Measurements from ENCODE around the gene MRPL36.
A peak's percentile ranks its signal among the peaks of the same experiment; 100 is the strongest.
"Not testable (repeated sequence)": the region's sequence is repeated elsewhere in the genome, so short reads cannot be mapped to it uniquely, and the experiment has no call there.

MRPL36 gene

DNA sequence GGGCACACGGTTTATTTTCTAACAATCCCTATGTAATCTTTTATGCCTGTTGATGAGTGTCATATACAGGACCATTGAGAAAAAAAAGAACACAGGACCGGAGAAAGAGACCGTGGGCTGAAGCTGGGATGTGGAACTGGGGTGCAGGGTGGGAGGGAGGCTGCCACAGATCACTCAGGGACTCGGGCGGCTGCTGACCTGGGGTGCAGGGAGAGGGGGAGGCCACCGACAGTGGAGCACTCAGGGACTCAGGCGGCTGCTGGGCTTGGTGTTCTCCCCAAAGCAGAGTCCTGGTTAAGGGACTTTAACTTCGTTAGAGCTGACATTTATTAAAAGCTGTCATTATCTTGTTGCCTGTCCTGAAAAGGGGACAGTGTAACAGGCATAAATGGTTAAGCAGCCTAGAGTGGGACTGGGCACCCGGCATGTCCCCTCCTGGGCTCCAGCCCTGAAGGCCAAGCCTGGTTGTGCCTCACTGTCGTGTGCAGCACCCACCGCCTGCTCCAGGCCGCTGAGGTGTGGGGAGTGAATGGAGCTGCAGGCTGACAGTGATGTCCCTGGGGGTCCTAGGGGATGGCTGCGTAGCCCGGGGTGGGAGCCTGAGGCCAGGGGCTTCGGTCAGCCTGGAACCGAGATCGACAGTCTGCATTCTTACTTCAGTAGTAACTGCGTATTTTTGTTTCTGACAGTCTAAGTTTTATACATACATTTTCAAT lies 15.6 kb upstream of the MRPL36 start:
- no peak for DNase-seq (ENCODE audit: low spot score)

DNA sequence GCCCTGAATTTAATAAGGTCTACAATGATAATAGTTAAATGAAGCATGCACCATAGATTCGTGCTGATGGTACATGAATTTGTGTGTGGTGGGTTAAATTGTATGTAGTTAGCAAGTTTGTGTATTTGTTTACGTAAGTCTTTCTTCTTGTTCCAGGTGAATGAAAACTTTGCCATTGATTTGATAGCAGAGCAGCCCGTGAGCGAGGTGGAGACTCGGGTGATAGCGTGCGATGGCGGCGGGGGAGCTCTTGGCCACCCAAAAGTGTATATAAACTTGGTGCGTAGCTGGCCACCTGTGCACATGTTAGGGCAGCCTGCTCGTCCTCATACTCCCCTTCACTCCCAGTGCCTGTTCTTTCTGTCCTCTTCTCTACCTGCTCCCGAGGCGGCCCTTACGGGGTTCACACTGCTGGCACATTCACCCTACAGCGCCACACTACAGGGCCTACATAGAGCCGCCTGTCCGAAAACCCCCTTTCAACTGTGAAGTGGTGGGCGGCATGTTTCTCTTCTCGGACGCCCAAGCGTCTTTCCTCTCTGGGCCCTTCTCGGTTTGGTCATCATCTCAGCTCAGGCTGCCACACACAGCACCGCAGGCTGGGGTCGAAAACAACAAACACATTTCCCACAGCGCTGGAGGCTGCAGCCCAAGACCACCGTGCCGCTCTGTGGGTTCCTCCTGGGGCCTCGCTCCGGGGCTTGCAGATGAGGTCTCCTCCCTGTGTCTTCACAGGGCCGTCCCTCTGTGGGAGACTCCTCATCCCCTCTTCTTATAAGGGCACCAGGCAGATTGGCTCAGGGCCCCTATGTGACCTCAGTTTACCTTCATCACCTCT lies 14.8 kb upstream of the MRPL36 start:
- no peak for DNase-seq (ENCODE audit: low spot score)

GRCh38 chr5:1810581-1811101 lies 11.0 kb upstream of the MRPL36 start:
- DNase-seq (ENCODE audit: low spot score), result no peak

DNA sequence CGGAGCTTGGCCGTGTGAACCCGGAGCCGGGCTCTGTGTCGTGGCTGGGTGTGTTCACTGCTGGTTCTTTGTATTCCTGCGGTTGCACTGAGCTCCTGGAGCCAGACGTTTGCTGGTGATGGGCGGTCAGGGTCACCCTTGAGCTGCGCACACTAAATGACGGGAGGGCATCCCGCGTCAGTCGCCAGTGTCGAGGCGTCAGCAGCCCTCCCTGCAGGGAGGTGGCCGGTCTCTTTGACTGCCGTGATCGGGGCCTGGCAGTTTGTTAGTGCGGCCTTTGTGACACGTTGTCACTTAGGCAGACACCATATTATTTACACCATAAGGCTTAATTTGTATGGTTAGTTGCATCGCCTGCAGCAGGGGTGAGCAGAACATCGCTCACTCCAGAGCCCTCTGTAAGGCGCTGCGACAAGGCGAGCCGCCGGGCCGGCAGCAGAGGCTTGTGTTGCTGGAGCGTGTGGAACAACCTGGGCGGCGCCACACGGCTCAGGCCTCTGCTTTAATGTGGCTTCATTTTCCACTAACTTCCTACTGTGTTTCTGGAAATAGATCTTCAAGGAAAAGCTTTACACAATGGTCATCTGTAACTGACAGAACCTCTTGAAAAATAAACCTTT lies 9.9 kb upstream of the MRPL36 start:
- DNase-seq (ENCODE audit: low spot score), result no peak

DNA sequence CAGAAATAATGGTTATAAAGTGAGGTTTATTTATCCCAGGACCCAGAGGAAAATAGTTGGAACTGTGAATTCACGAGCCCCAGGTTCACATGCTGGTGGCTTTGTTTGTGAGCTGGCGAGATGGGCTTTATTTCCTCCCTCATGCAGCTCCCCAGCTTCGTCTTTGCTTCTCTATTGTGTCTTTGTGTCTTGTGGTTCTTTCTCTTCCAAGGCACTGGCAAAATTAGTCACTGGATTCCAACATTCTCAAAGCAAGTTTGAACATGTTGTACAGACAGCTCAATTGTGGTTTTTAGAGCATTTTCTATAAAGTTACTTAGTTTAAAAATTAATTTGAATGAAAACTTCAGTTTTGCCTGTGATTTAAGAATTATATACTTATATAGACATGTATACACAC lies 8.8 kb upstream of the MRPL36 start:
- DNase-seq (ENCODE audit: low spot score), result no peak

GRCh38 chr5:1807451-1808185 lies 8.0 kb upstream of the MRPL36 start:
- no peak for DNase-seq (ENCODE audit: low spot score)

GRCh38 chr5:1806974-1807373 lies 7.3 kb upstream of the MRPL36 start:
- no peak for DNase-seq (ENCODE audit: low spot score)

DNA sequence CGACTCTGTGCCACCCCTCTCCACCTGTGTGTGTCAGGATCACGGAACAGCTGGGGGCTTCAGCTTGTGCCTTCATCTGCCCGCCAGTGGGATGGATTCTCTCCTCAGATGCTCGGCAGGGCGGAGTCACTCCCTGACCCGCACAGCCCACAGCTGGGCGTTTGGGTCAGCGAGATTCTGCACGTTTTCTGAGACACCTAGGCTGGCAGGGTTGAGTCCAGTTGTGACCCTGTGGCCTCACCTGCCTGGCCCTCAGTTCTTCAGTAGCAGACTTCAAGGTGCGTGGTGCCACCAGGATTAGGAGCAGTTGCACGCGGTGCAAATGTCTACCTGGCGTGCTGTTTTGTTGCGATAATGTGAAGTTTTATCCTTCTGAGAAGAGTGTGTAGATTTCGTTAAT lies 6.6 kb upstream of the MRPL36 start:
- DNase-seq (ENCODE audit: low spot score), result no peak

DNA sequence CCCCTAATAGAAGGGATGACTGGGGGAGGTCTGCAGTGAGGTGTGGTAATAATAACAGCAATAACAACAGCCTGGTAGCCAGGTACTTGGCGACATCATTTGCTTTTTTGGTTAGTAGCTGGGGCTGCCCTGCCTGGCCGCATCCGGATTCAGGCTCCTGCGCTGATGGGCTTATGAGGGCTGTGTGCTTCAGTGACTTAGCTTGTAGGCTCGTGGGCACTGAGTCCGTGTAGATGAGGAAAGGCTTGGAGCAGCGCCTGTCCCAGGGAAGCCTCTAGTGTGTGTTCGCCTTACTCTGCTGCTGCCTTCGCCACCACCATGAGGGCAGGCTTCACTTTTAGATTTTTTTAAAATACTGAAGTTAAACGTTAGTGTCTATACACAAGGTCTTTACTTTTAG lies 6.1 kb upstream of the MRPL36 start:
- no peak for DNase-seq (ENCODE audit: low spot score)

DNA sequence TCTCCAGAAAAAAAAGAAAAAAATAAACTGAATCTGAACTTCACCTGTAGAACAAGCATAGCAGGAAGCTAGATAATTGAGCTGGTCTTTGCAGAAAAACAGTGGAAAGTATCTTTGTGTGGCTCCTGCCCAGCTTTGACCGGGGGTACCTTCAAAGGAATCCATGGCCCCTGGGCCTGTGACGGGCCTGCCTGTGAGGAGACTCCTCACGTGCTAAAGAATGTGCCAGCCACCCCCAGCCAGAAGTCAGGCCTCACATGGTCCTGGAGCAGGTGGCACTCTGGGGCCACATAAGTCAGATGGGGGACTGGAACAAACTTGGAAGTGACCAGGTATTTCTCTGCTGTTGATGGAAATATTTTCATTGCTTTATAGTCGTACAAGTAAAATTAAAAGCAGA lies 5.7 kb upstream of the MRPL36 start:
- DNase-seq (ENCODE audit: low spot score), result no peak

DNA sequence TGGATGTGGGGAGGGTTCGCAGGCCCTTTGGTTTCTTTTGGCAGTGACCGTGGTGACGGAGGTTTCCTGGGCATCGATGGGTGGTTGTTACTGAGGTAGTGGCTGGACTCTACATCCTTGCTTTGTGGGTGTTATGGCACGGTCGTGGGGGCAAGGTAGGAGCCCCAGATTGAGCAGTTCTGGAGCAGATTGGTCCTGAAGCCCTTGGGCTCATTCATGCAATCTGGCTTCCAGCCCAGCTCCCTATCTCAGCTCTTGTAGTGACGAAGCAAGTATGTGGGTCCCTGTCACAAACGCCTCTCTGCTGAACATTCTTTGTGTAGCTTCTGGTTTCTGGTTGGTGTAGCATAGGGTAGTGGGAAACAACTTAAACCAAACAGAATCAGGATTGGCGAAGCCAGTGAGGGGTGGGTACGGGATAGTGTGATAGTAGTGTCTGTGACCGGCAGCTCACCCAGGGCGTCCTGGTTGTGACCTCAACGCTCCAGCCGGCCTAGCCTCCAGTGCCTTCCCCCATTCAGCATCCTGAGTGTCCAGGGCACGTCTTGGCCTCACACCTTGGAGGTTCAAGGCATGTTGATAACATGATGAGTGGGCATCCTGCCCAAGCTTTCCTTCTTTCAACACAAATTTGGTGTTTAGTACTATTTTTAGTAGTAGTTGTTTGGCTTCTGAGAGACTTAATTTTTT lies 4.5 kb upstream of the MRPL36 start:
- DNase-seq (ENCODE audit: low spot score), result no peak

- no peak for DNase-seq (ENCODE audit: low spot score)
Measured at GRCh38 chr5:1803192-1803591, 3.6 kb upstream of the MRPL36 start.

GRCh38 chr5:1801967-1802295 lies 2.3 kb upstream of the MRPL36 start:
- DNase-seq (ENCODE audit: low spot score), result peak; percentile 22

GRCh38 chr5:1801222-1801966 lies 1.8 kb upstream of the MRPL36 start, which contains the start of gene NDUFS6:
NDUFS6 (plus strand) TSS chr5:1801407; CDS start chr5:1801418, 11 bp downstream.
- peak; percentile 67 for DNase-seq (ENCODE audit: low spot score)

GRCh38 chr5:1800472-1801221 lies 1.0 kb upstream of the MRPL36 start:
- DNase-seq (ENCODE audit: low spot score), result peak; percentile 26

DNA sequence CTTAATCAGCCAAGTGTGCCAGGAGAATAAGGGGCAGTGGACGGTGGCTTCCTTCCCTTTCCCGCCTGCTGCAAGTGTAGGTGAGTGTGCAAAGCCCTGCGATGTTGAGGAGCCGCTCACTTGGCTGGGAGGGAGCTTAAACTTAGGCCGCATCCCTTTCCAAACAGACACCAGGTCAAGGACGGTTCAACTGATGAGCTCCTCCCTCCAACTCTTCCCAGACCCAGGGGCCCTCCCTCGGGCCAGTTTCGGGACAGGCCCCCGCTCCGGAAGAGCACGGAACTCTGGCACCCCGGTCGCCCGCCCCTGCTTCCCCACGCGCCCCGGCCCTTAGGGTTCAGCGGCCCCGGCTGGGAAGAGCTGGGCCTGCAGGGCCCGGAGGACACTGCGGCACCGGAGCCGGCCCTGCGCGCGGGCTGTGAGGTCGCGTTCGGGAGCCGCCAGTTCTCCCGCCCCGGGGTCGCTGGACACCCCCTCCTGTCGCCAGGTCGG lies 481 bp downstream of the MRPL36 start:
- DNase-seq (ENCODE audit: low spot score), result peak; percentile 47

DNA sequence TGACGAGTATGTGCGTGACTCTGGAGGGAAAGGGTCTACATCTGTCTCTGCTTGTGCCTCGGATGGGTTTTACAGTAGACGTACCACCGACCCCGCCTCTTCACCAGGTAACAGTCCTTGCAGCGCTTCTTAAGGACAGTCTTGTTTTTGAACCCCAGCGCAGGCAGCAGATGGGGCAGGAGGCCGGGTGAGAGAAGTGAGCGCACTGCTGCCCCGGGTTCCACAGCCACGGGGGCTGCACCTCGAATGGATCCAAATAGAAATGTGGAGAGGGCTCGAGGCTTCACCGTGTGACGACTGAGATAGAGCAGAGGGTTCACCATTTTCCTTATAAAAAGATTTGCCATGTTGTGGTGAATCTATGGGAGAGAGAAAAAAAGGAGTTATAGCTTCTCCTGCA lies 1.0 kb downstream of the MRPL36 start:
- not testable (repeated sequence) for DNase-seq (ENCODE audit: low spot score)

DNA sequence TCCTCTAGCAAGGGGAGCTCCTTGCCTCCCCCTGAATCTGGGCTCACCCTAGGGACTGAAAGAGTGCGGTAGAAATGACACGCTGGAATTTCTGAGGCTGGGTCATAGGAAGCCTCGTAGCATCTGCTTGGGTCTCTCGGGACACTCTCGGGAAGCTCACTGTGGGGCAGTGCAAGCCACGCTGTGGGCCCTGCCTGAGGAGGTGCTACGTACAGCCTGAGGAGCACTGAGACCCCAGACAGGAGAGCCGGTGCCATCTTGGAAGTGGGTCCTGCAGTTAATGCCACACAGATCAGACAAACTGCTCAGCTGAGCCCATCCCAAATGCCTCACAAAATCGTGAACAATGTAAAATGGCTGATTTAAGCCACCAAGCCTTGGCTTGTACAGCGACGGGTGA lies 1.8 kb downstream of the MRPL36 start:
- no peak for DNase-seq (ENCODE audit: low spot score)

GRCh38 chr5:1797103-1797800 lies 2.4 kb downstream of the MRPL36 start:
- DNase-seq (ENCODE audit: low spot score), result no peak
